Measurements from ENCODE around the gene TNRC18. TPM values are rescaled to one million over a fixed set of nuclear protein-coding genes. Genes with fewer than 3 reads are reported as not detected.

Gene TNRC18
- total and polyA plus RNA-seq, 2 donors (not counting 1 experiment from before 2014, with no cell fraction given), result 17.8 to 75.0 TPM

- Mint-ChIP-seq H3K27ac (no peak overlapping the region), H3K27me3 (no peaks in the 10 kb centered on the region), H3K4me1 (no peaks in the 10 kb centered on the region), H3K4me3 (no peak overlapping the region), H3K9me3 (ENCODE audit: insufficient read depth) (peaks cover 3% of the 10 kb centered on the region)
- intact Hi-C loops (cut with micrococcal nuclease), result no loop called here
- H4K20me1 ChIP-seq (ENCODE audit: control insufficient read depth, insufficient read depth, low read length, poor library complexity, severe bottlenecking), result peaks cover 25% of the 10 kb centered on the region
- CTCF ChIA-PET, result no interaction called here
- WGBS (ENCODE audit: insufficient coverage), result 97% methylated on average over 19 of the region's 21 CpGs
- no peaks in the 10 kb centered on the region for H3K27me3 ChIP-seq (replicated peaks in 1 of 4; ENCODE audit: control extremely low read depth in 1 of 4, control insufficient read depth in 3 of 4, insufficient read depth in 4 of 4, low read length in 3 of 4)
- peaks cover 2 to 55% of the 10 kb centered on the region in 2 experiments for H3K36me3 ChIP-seq (replicated peaks in 1 of 2; ENCODE audit: control extremely low read depth in 1 of 2, control insufficient read depth in 1 of 2, extremely low read depth in 1 of 2, insufficient read depth in 2 of 2, low read length in 1 of 2)
- no peak overlapping the region for H2AFZ ChIP-seq (ENCODE audit: insufficient read depth, low read depth, low read length, poor library complexity, severe bottlenecking)
- no peak overlapping the region for H3K27ac ChIP-seq (ENCODE audit: low read length in 2 of 2)
- ATAC-seq (ENCODE audit: low read depth) (no peak), DNase-seq (no peak)
- peaks cover 14% of the 10 kb centered on the region for H3K79me2 ChIP-seq (ENCODE audit: control insufficient read depth, insufficient read depth, low read length)
- POLR2A ChIA-PET, result no interaction called here
- H3K4me2 ChIP-seq (replicated peaks; ENCODE audit: low read depth, low read length, poor library complexity, severe bottlenecking), result no peak overlapping the region
- H3K9ac ChIP-seq (ENCODE audit: low read length), result no peak overlapping the region
- H3K4me1 ChIP-seq (ENCODE audit: control insufficient read depth in 2 of 2, insufficient read depth in 2 of 2, low read length in 2 of 2), result no peaks in the 10 kb centered on the region
- no peak overlapping the region for H3K4me3 ChIP-seq (ENCODE audit: control extremely low read depth in 1 of 5, extremely low read depth in 1 of 5, insufficient read depth in 1 of 5, low read depth in 2 of 5, low read length in 4 of 5)
- H3K9me3 ChIP-seq (ENCODE audit: control extremely low read depth in 1 of 3, control insufficient read depth in 2 of 3, insufficient read depth in 1 of 3, low read length in 2 of 3), result peaks cover 0 to 22% (median 16%) of the 10 kb centered on the region in 3 donors
- TF ChIP-seq CTCF (IDR thresholded peaks at IDR 0.05), result no peak
- no peak for TF ChIP-seq EZH2 (IDR thresholded peaks at IDR 0.05; ENCODE audit: borderline replicate concordance, insufficient read depth, low read depth, low read length, poor library complexity, severe bottlenecking)
These were observed 75.3 kb downstream of the TNRC18 start for GRCh38 chr7:5348134-5349004.

GRCh38 chr7:5345671-5346070 lies 78.0 kb downstream of the TNRC18 start:
- Histone ChIP-seq H4K20me1 (ENCODE audit: control insufficient read depth, insufficient read depth, low read length, poor library complexity, severe bottlenecking) (peaks cover 6% of the 10 kb centered on the region), H2AFZ (ENCODE audit: insufficient read depth, low read depth, low read length, poor library complexity, severe bottlenecking) (no peak overlapping the region), H3K9me3 (ENCODE audit: control extremely low read depth in 1 of 3, control insufficient read depth in 2 of 3, insufficient read depth in 1 of 3, low read length in 2 of 3) (peaks cover 0 to 39% (median 18%) of the 10 kb centered on the region in 3 donors), H3K9ac (ENCODE audit: low read length) (no peak overlapping the region), H3K79me2 (ENCODE audit: control insufficient read depth, insufficient read depth, low read length) (no peaks in the 10 kb centered on the region), H3K27ac (ENCODE audit: low read length in 2 of 2) (no peak overlapping the region), H3K27me3 (replicated peaks in 1 of 4; ENCODE audit: control extremely low read depth in 1 of 4, control insufficient read depth in 3 of 4, insufficient read depth in 4 of 4, low read length in 3 of 4) (no peaks in the 10 kb centered on the region), H3K4me1 (ENCODE audit: control insufficient read depth in 2 of 2, insufficient read depth in 2 of 2, low read length in 2 of 2) (no peaks in the 10 kb centered on the region), H3K4me3 (ENCODE audit: control extremely low read depth in 1 of 5, extremely low read depth in 1 of 5, insufficient read depth in 1 of 5, low read depth in 2 of 5, low read length in 4 of 5) (no peak overlapping the region), H3K4me2 (replicated peaks; ENCODE audit: low read depth, low read length, poor library complexity, severe bottlenecking) (no peak overlapping the region), H3K36me3 (replicated peaks in 1 of 2; ENCODE audit: control extremely low read depth in 1 of 2, control insufficient read depth in 1 of 2, extremely low read depth in 1 of 2, insufficient read depth in 2 of 2, low read length in 1 of 2) (peaks cover 2 to 53% of the 10 kb centered on the region in 2 experiments)
- no peak for TF ChIP-seq EZH2 (IDR thresholded peaks at IDR 0.05; ENCODE audit: borderline replicate concordance, insufficient read depth, low read depth, low read length, poor library complexity, severe bottlenecking)
- no peak for TF ChIP-seq CTCF (IDR thresholded peaks at IDR 0.05)
- DNase-seq (no peak), ATAC-seq (ENCODE audit: low read depth) (no peak)
- H3K9me3 Mint-ChIP-seq (ENCODE audit: insufficient read depth), result peaks cover 6% of the 10 kb centered on the region
- intact Hi-C loops (cut with micrococcal nuclease), result no loop called here
- no peaks in the 10 kb centered on the region for H3K4me1 Mint-ChIP-seq
- no peak overlapping the region for H3K27ac Mint-ChIP-seq
- POLR2A ChIA-PET, result no interaction called here
- no peaks in the 10 kb centered on the region for H3K27me3 Mint-ChIP-seq
- CTCF ChIA-PET, result no interaction called here
- 98% methylated on average over 21 of the region's 21 CpGs for WGBS (ENCODE audit: insufficient coverage)
- H3K4me3 Mint-ChIP-seq, result no peak overlapping the region

All from B cell (primary cell).